Testis (tissue), 3 donors: Measurements from ENCODE around the gene MPPED1. TPM values are rescaled to one million over a fixed set of nuclear protein-coding genes. Genes with fewer than 3 reads are reported as not detected.

Experiments used
- DNase-seq: peaks from one replicate; pipeline ENCODE4 v3.0.0-alpha.2; 2019
- H3K27ac ChIP-seq, 2 donors: fragments of 200-600 bp; sonication (generic); one replicate each; pipeline ENCODE4 v1.5.1; 2019
- H3K27me3 ChIP-seq: fragments of 200-600 bp; sonication (generic); one replicate; pipeline ENCODE4 v1.5.1; 2019
- H3K36me3 ChIP-seq: fragments of 200-600 bp; sonication (generic); one replicate; pipeline ENCODE4 v1.5.1; 2017; ENCODE audit warnings: low read depth; ENCODE audit errors: missing control alignments
- H3K4me1 ChIP-seq: fragments of 200-600 bp; sonication (generic); one replicate; pipeline ENCODE4 v1.5.1; 2019
- H3K4me3 ChIP-seq, 2 donors: fragments of 200-600 bp; sonication (generic); one replicate each; pipeline ENCODE4 v1.5.1; 2017 to 2019
- H3K9me3 ChIP-seq: fragments of 200-600 bp; sonication (generic); one replicate; pipeline ENCODE4 v1.5.1; 2017
- CTCF ChIP-seq, 3 experiments: fragments of 450-650 bp in 2 of 3; fragments of 200-600 bp in 1 of 3; sonication (generic) in 1 of 3; IDR thresholded peaks; one replicate each; pipeline ENCODE4 v1.5.1; 2016 to 2019; ENCODE audit warnings: antibody characterized with exemption in 3 of 3, mild to moderate bottlenecking in 2 of 3, moderate library complexity in 1 of 3
- POLR2A ChIP-seq: fragments of 450-650 bp; IDR thresholded peaks from one replicate; pipeline ENCODE4 v1.6.1; 2017; ENCODE audit warnings: antibody characterized with exemption, mild to moderate bottlenecking, moderate library complexity
- WGBS, 2 donors: methylation state at CpG; one replicate each; pipeline ENCODE4 v1.1.5; 2018; 5-methylcytosine and 5-hydroxymethylcytosine counted together
- intact Hi-C: fragments of 100-400 bp; cut with DNase I; formaldehyde crosslinking; loops from one replicate; pipeline ENCODE4 v1.15.1; 2023; ENCODE audit warnings: low total_unique reads
- polyA plus RNA-seq: library from polyadenylated mRNA; stranded (reverse); fragments of 350-450 nt; fragmentation: Illumina TruSeq; extraction: RNeasy Lipid Tissue Mini Kit (QIAGEN cat#74804); gene quantifications from one replicate; pipeline ENCODE4 v1.2.3, GENCODE V29; 2014; ENCODE audit warnings: low read depth, low replicate concordance; ENCODE audit not compliant: insufficient read depth
- total RNA-seq, 2 donors: library from RNA; depleted of rRNA; stranded (reverse); fragments of >200 nt; gene quantifications; one replicate each; pipeline ENCODE4 v1.2.3, GENCODE V29; 2016

Gene MPPED1
- total and polyA plus RNA-seq, 3 donors from 2014 or later: 1.3 to 5.9 (median 4.1) TPM

DNA sequence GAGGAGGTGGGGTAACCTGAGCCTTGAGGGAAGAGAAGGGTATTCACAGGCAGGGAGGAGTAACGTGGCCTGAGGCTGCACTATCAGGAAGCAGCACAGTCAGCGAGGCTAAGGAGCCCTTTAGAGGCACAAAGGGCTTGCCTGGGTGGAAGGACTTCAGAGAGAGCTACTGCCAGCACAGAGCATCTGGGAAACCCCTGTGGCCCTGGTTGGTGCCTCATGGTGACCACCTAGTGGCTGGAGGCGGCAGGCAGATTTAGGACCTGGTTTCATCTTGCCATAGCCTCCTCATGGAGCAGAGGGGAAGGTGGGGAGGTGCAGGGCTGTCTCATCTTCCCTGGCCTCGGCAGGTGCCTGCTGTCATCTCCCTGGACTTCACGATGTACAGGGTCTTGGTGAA is 64.5 kb downstream of the MPPED1 start:
- 65 to 77% methylated on average over 5 of the region's 5 CpGs for WGBS, 2 donors
- Histone ChIP-seq H3K27ac (no peak overlapping the region), H3K36me3 (no peaks in the 10 kb centered on the region), H3K4me3 (no peak overlapping the region), H3K4me1 (peaks cover 6% of the 10 kb centered on the region), H3K27me3 (no peaks in the 10 kb centered on the region), H3K9me3 (no peaks in the 10 kb centered on the region)
- TF ChIP-seq CTCF (IDR thresholded peaks at IDR 0.05) (no peak), POLR2A (no peak)
- intact Hi-C loops: no loop called here
- no peak for DNase-seq

DNA sequence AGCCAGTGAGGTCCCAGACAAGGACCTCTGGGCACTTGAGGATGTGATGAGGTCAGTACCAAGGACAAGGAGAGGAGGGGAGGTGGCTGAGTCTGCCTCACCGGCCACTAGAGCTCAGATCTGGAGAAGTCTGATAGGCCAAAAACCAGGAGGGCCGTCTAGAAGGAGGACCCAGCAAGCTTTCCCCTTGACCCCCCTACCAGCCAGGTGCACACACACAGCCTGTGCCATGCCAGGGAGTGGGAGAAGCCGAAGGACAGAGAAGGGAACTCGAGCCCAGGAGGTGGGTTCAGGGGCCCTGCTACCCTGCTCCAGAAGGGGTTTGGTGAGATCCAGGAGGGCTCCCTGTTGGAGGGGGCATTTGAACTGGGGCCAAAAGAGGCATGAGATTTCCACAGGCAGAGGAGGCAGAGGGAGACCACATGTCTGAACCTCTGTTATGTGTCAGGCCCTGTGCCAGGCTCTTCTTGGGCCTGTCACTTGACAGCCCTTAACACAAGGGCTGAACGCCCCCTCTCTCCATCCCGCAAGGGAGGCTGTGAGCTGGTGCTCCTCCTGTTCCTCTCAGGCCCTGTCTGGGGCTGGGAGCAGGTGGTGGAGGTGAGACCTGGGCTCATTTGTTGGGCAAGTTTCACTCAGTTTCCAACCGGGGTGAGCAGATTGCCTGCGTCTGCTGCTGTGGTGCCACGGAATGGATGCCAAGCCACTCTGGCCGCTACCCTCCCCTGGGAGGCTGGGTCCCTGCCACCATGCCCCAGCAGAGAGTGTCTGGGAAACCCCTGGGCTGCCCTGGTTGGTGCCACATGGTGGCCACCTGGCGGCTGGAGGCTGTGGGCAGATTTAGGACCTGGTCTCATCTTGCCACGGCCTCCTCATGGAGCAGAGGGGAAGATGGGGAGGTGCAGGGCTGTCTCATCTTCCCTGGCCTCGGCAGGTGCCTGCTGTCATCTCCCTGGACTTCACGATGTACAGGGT is 65.2 kb downstream of the MPPED1 start:
- Histone ChIP-seq H3K9me3 (no peaks in the 10 kb centered on the region), H3K27me3 (no peaks in the 10 kb centered on the region), H3K27ac (no peak overlapping the region), H3K4me3 (no peak overlapping the region), H3K36me3 (no peaks in the 10 kb centered on the region), H3K4me1 (peaks cover 6% of the 10 kb centered on the region)
- WGBS, 2 donors: 62 to 91% methylated on average over 4 to 11 of the region's 14 CpGs
- intact Hi-C loops: no loop called here
- DNase-seq: no peak
- no peak for TF ChIP-seq CTCF (IDR thresholded peaks at IDR 0.05)
- no peak for TF ChIP-seq POLR2A

DNA sequence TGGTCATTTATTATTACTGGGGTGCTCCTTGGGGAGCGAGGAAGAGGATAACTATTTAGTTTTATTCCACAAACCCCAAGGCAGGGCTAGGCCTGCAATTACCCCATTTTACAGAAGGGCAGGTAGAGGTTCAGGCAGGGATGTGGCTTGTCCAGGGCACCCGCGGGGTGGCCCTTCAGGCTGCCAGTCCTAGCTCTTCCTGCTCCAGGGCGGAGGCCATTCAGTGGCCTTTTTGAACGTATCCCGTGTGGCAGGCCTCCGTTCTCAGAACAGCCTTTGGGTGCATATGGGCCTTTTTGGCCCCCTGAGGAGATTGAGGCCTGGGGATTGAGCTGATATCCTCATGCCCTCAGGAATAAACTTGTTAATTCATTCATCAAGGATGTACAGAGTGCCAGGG is 66.2 kb downstream of the MPPED1 start:
- Histone ChIP-seq H3K4me3 (no peak overlapping the region), H3K27me3 (no peaks in the 10 kb centered on the region), H3K4me1 (peaks cover 11% of the 10 kb centered on the region), H3K27ac (no peak overlapping the region), H3K36me3 (no peaks in the 10 kb centered on the region), H3K9me3 (no peaks in the 10 kb centered on the region)
- WGBS, 2 donors: 90 to 92% methylated on average over 5 to 7 of the region's 7 CpGs
- no peak for TF ChIP-seq POLR2A
- no peak for TF ChIP-seq CTCF (IDR thresholded peaks at IDR 0.05)
- DNase-seq: no peak
- intact Hi-C loops: no loop called here

GRCh38 chr22:43478621-43479300 is 66.9 kb downstream of the MPPED1 start:
- H3K27ac ChIP-seq: no peak overlapping the region
- H3K36me3 ChIP-seq: no peaks in the 10 kb centered on the region
- intact Hi-C loops: no loop called here
- no peak for DNase-seq
- no peak overlapping the region for H3K4me3 ChIP-seq
- H3K4me1 ChIP-seq: peaks cover 11% of the 10 kb centered on the region
- 92% methylated on average over 10 to 21 of the region's 21 CpGs for WGBS, 2 donors
- no peak for TF ChIP-seq CTCF (IDR thresholded peaks at IDR 0.05)
- no peak for TF ChIP-seq POLR2A
- no peaks in the 10 kb centered on the region for H3K27me3 ChIP-seq
- H3K9me3 ChIP-seq: no peaks in the 10 kb centered on the region
